GM12878 (cell line): ENCODE data around the gene IER5L.
A peak's percentile ranks its signal among the peaks of the same experiment; 100 is the strongest.

Experiments used
- BACH1 ChIP-seq: fragments of 450-650 bp; IDR thresholded peaks from 2 replicates; pipeline ENCODE4 v1.6.1; 2017; ENCODE audit warnings: mild to moderate bottlenecking, borderline replicate concordance
- IRF4 ChIP-seq: IDR thresholded peaks from 2 replicates; pipeline ENCODE4 v1.6.1; 2011; ENCODE audit warnings: low read depth, low read length
- NR2C2 ChIP-seq: IDR thresholded peaks from 2 replicates; pipeline ENCODE4 v1.6.1; 2011; ENCODE audit warnings: borderline replicate concordance, low read depth; ENCODE audit not compliant: control insufficient read depth, insufficient read length
- RAD21 ChIP-seq: IDR thresholded peaks from 2 replicates; pipeline ENCODE4 v1.6.1; 2011; ENCODE audit warnings: mild to moderate bottlenecking, low read depth, low read length, moderate library complexity; ENCODE audit not compliant: insufficient read depth
- SIX5 ChIP-seq: IDR thresholded peaks from 2 replicates; pipeline ENCODE4 v1.6.1; 2011; ENCODE audit warnings: mild to moderate bottlenecking, low read depth, low read length, moderate library complexity; ENCODE audit not compliant: severe bottlenecking
- TF ChIP-seq, protein P1 (sequence below), 3 experiments: IDR thresholded peaks in 2 of 3; conservative IDR thresholded peaks in 1 of 3; 2 replicates each; pipeline ENCODE4 v1.5.1; 2011; ENCODE audit warnings: low read depth in 3 of 3, low read length in 3 of 3, mild to moderate bottlenecking in 3 of 3, control low read depth in 2 of 3, moderate library complexity in 2 of 3, inconsistent platforms in 1 of 3, mixed read lengths in 1 of 3; ENCODE audit not compliant: control insufficient read depth in 2 of 3, insufficient read depth in 1 of 3; ENCODE audit errors: extremely low read depth in 1 of 3
- TF ChIP-seq, protein P2 (sequence below): fragments of 450-650 bp; IDR thresholded peaks from 2 replicates; pipeline ENCODE4 v1.6.1; 2014; ENCODE audit warnings: mild to moderate bottlenecking
- TF ChIP-seq, protein P3 (sequence below): fragments of 450-650 bp; IDR thresholded peaks from 2 replicates; pipeline ENCODE4 v1.6.1; 2018; ENCODE audit warnings: mild to moderate bottlenecking, low read depth, moderate library complexity; ENCODE audit not compliant: partially characterized antibody

DNA sequence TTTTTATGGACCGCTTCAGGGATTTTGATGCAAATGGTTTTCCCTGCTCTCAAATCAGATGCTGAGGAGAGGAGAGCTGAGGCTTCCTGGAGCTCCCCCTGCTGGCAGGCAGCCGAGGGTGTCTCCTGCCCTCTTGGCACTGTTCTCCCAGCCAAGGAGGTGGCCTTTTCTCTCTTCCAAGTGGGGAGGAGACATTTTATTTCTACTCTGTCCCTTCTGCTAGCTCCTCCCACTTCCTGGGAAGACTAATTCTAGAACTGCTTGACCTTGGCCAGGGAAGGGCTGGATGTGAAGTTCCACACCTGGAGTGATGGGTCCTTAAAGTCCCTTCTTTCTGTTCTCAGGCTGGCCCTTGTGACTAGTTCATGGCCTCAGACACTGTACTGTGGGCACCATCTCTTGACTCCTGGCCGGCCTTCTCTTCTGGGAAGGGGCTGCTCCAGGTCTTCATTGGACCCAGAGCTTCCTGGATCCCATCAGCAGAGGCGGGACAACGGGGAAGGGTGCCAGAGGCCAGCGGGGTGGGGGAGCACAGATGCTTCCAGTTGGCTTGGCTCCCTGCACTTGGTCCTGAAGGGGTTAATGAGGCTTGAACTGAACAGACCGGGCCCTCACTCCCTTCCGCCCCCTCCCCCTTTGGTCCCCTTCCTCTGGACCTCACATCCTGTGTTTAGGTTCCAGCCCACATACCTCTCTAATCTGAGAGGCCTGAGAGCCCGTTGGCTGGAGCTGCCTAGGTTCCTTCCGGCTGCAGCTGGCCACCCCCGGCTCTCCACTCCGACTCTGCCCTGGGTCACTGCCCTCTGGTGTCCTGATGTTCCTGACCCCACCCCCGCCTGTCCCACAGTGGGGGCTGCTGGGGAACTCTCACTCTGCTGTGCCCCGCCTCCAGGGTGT, 34.8 kb downstream of the IER5L start:
- no peak for TF ChIP-seq NR2C2
- TF ChIP-seq, protein P1, sequence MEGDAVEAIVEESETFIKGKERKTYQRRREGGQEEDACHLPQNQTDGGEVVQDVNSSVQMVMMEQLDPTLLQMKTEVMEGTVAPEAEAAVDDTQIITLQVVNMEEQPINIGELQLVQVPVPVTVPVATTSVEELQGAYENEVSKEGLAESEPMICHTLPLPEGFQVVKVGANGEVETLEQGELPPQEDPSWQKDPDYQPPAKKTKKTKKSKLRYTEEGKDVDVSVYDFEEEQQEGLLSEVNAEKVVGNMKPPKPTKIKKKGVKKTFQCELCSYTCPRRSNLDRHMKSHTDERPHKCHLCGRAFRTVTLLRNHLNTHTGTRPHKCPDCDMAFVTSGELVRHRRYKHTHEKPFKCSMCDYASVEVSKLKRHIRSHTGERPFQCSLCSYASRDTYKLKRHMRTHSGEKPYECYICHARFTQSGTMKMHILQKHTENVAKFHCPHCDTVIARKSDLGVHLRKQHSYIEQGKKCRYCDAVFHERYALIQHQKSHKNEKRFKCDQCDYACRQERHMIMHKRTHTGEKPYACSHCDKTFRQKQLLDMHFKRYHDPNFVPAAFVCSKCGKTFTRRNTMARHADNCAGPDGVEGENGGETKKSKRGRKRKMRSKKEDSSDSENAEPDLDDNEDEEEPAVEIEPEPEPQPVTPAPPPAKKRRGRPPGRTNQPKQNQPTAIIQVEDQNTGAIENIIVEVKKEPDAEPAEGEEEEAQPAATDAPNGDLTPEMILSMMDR (IDR thresholded peaks at IDR 0.05 in 2 of 3, conservative IDR thresholded peaks at IDR 0.05 in 1 of 3; ENCODE audit: control insufficient read depth in 2 of 3, extremely low read depth in 1 of 3, insufficient read depth in 1 of 3, low read depth in 3 of 3, low read length in 3 of 3): peak; percentile 96 to 99 (median 99); a peak in 5 of 6 replicates
- TF ChIP-seq, protein P2, sequence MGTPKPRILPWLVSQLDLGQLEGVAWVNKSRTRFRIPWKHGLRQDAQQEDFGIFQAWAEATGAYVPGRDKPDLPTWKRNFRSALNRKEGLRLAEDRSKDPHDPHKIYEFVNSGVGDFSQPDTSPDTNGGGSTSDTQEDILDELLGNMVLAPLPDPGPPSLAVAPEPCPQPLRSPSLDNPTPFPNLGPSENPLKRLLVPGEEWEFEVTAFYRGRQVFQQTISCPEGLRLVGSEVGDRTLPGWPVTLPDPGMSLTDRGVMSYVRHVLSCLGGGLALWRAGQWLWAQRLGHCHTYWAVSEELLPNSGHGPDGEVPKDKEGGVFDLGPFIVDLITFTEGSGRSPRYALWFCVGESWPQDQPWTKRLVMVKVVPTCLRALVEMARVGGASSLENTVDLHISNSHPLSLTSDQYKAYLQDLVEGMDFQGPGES: no peak
- peak; percentile 48 for TF ChIP-seq RAD21
- TF ChIP-seq, protein P3, sequence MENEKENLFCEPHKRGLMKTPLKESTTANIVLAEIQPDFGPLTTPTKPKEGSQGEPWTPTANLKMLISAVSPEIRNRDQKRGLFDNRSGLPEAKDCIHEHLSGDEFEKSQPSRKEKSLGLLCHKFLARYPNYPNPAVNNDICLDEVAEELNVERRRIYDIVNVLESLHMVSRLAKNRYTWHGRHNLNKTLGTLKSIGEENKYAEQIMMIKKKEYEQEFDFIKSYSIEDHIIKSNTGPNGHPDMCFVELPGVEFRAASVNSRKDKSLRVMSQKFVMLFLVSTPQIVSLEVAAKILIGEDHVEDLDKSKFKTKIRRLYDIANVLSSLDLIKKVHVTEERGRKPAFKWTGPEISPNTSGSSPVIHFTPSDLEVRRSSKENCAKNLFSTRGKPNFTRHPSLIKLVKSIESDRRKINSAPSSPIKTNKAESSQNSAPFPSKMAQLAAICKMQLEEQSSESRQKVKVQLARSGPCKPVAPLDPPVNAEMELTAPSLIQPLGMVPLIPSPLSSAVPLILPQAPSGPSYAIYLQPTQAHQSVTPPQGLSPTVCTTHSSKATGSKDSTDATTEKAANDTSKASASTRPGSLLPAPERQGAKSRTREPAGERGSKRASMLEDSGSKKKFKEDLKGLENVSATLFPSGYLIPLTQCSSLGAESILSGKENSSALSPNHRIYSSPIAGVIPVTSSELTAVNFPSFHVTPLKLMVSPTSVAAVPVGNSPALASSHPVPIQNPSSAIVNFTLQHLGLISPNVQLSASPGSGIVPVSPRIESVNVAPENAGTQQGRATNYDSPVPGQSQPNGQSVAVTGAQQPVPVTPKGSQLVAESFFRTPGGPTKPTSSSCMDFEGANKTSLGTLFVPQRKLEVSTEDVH: no peak
- TF ChIP-seq SIX5: no peak
- no peak for TF ChIP-seq IRF4
- no peak for TF ChIP-seq BACH1
